ENCODE measurements around the gene ZBTB22. TPM values are rescaled to one million over a fixed set of nuclear protein-coding genes. Genes with fewer than 3 reads are reported as not detected.
A peak's percentile ranks its signal among the peaks of the same experiment; 100 is the strongest.
"Not testable (repeated sequence)": the region's sequence is repeated elsewhere in the genome, so short reads cannot be mapped to it uniquely, and the experiment has no call there.

The ZBTB22 gene
- total RNA-seq, 1 experiment from 2014 or later = 12.4 TPM

DNA sequence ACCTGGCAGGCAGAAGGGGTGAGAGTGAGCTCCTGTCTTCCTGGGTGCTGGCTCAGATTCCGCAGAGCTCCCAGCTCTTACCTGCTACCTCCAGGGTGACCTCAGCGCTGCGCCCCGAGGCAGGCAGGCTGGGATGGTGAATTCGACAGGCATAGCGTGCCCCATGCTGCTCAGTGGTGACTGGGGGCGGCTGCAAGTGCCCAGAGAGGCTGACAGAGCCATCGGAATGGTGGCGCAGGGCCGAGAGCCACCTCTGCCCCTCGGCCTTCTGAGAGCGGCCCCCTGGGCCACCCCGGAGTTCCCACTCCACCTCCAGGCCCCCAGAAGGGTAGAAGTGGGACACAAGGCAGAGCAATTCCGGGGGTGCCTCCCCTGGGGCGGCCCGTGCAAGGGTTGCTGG lies 13.3 kb downstream of the ZBTB22 start:
- DNase-seq (ENCODE audit: low read depth) = no peak

DNA sequence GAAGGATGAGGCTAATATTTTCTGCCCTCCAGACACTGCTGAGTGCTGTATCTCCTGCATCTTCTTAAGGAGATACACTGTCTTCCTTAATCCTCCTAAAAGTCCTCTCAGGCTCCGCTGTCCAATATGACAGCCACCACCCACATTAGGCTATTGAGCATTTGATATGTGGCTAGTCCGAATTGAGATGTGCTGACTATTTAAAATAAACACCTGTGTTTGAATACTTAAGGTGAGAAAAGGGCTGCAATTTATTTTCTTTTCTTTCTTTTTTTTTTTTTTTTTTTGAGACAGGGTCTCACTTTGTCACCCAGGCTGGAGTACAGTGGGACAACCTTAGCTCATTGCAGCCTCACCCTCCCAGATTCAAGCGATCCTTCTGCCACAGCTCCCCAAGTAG lies 15.7 kb downstream of the ZBTB22 start:
- DNase-seq (ENCODE audit: low read depth) = no peak

DNA sequence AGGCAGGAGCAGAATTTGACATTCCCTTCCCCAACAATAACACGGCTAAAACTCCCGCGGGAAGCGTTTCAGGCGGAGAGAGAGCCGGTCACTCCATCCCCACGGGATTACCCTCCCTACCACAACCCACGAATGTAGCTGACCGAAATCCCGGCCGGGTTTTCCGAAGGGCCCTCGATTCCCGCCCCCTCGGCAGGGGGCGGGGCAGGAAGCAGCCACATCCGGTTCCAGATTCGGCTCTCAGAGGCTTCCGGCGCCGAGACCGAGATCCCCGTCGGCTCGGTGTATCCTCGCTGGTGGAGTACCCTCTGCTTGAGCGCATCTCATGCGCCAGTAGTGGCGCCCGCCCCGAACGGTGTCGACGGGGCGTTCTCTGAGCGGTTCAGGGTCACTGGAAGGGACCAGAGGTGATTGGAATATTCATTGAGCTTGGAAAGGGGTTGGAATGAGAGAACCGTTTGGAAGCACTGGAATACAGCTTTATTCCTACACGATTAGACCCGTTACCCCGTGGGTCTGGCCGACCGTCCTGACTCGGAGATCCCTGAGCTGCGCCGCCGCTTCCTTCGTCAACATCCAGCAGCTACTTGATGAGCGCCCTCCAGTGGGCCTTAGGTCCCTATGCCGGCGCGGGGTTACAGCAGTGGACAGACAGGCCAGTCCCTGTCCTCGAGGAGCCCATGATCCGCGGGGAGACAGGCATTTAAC lies 18.2 kb downstream of the ZBTB22 start:
- DNase-seq (ENCODE audit: low read depth) = peak; percentile 90

DNA sequence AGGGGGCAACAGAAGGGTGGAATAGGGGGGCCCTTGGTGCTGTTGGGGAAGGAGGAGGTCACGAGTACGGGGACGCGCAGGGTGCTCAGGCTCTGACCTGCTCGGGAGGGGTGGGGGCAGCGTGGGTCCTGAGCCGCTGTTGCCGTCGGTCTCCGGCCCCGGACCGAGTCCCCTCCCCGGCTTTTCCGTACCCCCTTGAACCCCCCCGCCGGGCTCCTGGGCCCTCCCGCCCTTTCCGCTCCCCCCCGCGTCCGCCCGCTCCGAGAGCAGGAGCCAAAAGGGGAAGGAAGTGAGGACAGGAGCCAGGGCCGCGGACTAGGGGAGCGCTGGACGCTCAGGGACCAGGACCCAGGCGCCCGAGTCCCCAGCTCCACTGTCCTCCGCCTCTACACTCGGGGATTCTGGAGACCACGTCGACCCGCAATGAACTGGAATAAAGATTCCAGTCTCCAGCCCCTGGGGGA lies 18.7 kb downstream of the ZBTB22 start, which contains the start of gene RGL2:
Gene RGL2 (minus strand): TSS at position 170 of the 464 bp plus-strand sequence. CDS start 332 bp downstream, outside the sequence.
- DNase-seq (ENCODE audit: low read depth) = no peak

DNA sequence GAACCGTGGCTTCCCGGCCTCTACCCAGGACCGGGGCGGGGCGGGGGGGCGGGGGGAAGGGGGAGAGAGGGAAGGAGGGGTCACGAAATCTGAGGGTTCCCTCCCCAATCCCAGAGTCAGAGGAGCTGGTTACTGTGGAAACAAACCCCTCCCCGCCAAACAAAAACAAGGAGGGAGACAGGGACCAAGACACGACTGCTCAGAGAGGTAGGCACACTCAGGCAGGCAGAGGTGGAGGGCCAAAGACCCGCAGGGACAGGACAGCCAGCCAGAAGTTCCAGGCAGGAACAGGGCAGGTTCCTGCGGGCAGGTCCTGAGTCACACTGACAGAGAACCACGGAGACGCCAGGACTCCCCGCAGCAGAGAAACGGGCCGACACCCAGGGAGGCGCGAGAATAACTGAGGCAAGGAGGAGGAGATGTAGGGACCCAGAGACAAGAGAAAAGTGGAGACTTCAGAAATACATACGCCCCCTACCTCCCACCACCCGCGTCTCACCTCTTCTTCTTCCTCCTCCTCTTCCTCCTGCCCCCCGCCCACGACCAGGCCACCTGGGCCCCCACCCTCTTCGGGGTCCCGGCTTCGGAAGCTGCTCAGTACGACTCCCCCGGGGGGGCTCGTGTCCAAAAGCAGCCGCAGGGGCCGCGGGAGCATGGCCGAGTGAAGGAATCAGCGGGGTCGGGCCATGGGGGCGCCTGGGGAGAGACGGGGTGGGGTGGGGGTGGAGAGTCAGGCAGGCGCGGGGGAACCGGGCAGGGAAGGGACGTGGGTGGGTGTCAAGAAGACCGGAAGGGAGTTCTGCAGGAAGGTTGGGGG lies 19.4 kb downstream of the ZBTB22 start:
- peak; percentile 85 for DNase-seq (ENCODE audit: low read depth)

DNA sequence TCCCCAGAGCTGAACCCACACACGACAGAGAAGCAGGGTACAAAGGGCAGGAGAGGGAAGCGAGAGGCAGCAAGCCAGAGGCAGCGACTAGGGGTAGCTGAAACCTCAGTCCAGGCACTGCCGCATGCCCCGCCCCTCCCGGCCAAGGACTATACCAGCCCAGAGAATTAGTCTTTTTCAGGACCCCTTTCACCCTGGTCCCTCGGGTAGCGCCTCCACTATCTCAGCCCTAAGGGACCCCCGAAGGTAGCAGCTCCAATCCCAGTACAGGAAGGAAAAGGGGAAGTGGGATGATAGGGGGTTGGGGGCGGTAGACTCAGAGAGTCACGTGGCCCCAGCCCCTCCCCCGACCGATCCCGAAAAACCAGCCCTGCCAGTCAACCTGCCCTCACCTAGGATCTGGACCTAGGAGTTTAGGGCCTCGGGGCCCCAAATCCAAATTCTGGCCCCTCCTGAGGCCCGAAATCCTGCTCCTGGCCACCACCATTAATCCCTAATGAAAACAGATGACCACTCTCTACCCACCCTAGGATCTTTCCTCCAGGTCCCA lies 20.1 kb downstream of the ZBTB22 start:
- DNase-seq (ENCODE audit: low read depth) = peak; percentile 51

DNA sequence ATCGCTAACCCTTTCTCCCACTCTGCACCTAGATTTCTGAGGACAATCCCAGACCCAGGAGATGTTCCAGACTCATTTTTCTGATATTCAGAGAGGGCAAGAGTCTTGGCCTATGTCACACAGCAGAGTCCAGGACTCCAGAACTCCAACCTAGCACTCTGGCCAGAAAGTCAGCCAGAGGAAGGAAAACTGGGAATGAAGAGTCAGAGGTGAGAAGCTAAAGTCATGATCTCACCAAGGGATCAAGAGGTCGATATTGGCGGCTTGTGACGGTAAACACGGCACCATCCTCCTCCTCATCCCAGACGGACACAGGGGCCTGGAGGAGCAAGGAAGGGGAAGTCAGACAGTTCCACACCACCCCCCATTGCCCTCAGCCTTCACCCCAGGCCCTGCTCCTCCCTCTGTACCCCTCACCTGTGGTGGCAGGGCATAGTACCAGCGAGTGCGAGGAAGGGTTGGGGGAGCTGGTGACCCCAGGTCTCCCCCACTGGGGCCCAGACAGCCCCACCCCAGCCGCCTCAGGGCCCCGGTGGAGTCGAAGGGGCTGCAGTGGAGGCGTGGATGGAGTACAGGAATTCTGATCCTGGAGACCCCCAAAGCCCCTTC lies 20.6 kb downstream of the ZBTB22 start:
- DNase-seq (ENCODE audit: low read depth) = no peak

DNA sequence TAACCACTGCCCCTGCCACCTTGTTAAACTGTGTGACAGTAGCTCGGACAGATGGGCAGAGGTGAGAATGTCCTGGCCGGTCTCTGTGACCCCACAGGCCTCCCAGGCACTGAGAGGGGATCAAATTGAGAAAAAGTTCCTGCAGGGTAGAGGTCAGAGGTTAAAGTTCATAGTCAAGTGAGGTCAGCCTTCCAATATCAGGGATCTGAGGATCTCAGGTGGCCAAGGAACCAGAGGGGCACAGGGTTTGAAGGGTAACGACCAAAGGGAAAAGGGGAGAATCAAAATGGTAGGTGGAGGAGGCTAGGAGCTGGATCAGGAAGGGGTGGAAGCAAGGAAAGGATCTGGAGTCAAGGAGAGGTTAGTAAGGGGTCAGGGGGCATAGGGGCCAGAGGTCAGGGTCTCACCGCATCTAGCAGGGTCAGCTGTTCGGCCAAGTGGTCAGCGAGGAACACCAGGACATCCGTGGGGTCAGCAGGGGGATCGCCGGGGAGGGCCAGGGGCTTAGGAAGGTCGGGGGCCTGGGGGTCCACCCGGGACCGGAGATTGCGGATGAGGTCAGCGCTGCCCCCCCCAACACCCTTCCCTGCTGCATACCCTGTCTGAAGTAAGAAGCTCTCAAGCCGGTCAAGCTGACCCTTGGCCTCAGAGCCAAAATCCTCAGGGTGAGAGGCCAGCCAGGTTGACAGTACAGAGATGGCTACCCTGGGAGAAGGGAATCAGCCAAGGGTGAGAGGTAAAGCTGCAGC lies 21.7 kb downstream of the ZBTB22 start:
- DNase-seq (ENCODE audit: low read depth) = no peak

DNA sequence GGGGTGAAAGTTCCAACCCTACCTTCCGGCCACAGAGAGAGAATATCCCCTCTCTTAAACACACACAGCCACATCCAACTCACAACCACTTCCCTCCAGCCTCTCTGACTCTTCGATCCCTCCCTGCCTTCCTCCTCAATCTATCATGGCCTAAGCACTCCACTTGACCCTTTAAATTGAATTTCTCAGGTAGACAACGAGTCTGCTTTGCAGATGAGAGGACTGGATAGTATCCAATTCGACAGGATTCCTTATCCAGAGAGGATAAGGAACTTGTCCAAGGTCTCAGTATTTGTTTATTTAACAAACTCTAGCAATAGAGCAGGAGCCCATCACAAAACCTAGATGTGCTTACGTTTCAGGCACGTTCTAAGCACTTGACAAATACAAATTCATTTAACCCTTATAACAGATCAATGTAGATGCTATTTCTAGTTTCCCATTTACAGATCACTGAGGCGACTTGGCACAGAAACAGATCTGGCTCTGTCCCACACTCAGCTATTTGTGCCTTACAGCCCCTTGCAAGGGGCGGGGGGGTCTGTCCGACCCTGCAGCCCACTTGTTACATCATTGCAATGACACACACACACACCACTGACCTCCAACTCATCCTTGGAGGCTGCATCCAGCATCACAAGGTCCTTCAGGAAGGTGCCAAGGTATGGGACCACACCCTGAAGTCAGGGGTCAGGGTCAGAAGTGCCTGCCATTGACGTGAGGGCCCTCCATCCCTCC lies 23.3 kb downstream of the ZBTB22 start:
- no peak for DNase-seq (ENCODE audit: low read depth)

DNA sequence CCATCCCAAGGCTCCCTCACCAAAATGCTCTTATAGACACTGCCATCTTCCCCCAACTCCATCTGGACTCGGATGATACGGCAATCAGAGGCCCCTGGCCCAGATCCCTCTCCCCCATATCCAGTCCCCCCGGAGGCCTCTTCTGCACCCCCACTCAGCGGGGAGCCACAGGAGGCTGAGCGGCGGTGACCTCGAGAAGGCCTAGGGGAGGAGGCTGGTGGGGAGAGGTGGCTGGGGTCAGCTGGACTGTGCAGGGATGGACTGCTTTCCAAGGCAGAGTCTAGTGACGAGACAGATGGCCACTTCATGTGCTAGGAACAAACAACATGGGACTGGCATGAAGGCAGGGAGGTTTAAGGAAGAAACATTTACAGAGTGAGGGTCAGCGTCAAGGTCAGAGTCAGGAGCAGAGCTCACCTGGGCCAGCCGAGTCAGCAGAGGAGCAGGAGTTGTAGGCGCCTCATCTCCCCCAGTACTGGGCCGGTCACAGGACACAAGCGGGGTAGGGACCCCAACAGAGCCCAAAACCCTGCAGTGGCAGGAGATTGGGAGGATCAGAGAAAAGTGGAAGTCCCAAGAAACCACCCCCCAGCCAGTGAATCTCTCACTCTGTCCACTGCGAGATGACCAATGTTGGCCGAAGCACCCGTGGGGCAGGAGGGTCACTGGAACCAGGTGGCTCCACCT lies 24.4 kb downstream of the ZBTB22 start:
- no peak for DNase-seq (ENCODE audit: low read depth)

DNA sequence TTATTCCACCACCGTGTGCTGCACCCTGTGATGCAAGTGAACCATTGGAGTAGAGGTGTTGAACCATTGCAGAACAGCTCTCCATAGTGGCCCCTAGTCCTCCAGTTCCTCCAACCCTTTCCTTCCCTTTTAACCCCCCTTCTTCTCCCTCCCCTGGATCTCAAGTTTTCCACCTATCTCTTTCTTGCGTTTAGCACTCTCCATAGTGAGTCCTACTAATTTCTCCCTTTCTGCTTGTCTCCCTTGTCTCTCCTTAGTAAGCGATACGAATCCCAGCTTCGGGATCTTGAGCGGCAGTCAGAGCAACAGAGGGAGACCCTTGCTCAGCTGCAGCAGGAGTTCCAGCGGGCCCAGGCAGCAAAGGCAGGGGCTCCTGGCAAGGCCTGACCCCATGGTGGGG lies 27.1 kb downstream of the ZBTB22 start:
- DNase-seq (ENCODE audit: low read depth) = no peak

DNA sequence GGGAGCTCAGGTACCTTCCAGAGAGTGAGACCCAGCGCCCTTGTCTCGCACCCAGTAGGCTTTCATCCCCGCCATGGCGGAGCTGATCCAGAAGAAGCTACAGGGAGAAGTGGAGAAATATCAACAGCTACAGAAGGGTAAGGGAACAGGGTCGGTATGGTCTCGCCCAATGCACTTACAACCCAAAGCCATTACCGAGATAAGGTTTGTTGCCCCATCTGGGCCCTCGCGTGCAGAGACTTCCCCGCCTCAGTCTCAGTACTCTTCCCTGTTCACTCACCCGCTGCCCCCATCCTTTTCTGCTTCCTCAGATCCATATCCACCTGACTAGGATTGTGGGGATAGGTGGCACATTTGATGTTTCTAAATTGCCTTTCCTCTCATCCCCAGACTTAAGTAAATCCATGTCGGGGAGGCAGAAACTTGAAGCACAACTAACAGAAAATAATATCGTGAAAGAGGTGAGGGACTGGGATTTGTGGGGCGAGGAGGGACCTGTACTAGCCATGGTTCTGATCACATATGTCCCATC lies 27.7 kb downstream of the ZBTB22 start:
- DNase-seq (ENCODE audit: low read depth) = no peak

DNA sequence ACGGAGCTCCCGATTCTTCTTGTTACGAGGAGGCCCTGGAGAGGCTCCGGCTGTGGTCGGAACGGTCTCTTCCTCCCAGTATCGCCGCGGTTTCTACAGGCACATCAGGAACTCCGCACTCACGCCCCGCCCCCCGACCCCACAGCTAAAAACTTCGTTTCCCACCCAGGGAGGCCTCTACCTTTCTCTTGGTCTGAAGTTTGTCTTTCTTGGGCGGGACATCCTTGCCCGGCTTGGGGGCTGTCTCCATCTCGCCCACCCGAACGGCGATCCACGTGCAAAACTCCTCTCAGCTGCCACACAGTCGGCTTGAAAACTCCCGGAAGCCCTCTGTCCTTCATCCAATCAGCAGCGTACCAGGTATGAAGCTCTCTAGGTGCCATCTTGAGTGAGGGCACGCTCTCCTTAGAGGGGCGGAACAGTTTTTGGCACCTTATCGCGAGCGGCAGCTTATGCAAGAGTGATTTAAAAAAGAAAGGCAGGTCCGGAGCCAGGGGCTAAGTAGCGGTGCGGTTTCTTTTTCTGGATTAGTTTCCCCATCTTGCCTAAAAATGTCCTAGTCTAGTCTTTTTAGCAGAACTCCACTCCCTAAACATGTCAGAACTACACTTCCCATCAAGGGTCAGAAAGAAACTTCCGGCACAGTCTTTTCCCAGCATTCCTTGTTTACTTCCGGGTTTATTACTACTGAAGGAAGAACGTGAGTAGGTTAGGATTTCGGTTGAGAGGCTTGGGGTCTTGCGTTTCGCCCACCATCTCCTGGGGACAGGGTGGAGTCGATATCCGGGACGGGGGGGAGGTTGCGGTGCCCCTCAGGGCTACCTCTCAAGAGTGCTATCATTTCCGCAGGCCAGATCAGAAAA lies 28.4 kb downstream of the ZBTB22 start, which contains the start of the genes PFDN6 and WDR46:
Gene PFDN6 (plus strand): TSS at position 681 of the 863 bp plus-strand sequence. CDS start 256 bp downstream, outside the sequence.
Gene WDR46 (minus strand): TSS at position 319 of the 863 bp plus-strand sequence. CDS start 69 bp downstream, at position 250.
- peak; percentile 89 for DNase-seq (ENCODE audit: low read depth)

DNA sequence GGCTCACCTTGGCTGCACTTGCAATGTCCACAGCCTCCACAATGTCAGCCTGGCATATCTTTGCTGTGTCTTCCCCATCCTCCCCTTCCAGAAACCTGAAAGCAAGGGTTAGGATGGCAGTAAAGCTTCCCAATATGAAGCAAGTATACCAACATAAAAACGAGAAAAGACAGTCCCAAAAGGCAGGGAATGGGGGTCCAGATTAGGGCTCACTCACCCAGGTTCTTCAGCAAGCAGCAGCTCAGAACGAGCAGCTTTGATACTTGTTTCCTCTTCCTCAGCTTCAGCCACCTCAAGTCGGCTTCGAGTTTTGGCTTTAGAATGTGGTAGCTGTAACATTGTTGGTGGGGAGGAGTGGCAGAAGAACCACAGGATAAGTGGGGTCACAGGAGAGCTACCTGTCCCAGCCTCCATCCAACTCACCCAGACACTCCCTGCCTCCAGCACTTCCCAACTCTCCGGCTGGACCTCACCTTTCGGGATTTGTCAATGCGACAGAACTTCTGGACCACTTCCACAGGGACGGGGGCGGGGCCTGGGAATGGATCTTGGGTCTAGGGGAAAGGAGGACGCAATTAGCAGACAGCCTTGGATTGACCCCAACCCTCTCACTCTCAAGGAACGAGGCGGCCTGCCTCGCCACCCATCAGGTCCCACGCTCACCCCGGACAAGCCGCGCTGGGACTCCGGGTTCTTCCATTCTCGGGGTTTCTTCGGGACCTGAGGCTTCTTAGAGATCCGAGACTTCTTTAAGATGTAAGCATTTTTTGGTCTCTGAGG lies 29.2 kb downstream of the ZBTB22 start:
- no peak for DNase-seq (ENCODE audit: low read depth)

DNA sequence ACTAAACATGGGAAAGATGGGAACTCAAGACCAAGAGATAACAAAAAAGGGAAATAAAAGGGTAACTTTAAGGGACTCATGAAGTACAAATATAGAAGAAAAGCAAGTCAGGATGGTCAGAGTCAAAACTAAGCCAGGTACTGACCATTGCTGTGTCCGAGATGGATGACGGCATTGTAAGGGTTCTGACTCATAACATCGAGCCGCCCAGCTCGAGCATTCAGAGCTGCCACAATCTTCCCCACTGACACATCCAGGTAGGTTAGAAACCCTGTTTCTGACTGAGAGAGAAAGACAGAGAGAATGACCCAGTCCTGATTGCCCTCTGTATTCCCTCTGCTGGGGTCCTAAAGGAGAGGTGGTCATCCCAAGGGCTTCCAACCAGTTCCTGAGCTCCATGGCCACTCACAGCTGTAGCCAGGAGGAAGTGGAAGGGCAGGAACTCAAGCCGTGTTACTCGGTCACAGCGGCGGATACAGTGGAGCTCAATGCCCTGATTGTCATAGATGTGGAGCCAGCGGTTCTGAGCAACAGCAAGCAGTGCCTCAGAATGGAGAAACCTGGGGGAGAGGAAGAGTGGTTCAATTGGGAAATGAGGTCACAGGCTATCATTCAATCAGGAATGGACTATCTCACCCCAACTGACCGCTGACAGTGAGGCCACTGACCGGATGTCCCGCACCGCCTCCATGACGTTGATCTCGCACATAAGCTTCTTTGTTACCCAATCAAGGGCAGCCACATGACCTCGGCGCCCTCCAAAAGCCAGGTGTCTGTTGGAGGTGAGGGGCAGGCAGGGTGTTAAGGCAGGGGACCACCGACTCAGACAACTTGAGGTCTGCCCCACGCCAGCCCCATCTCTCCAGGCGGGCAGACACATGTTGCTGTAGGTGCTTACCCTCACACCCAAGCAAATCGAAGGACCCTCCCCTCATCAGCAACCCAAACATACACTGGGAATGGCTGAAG lies 30.3 kb downstream of the ZBTB22 start:
- DNase-seq (ENCODE audit: low read depth) = no peak

DNA sequence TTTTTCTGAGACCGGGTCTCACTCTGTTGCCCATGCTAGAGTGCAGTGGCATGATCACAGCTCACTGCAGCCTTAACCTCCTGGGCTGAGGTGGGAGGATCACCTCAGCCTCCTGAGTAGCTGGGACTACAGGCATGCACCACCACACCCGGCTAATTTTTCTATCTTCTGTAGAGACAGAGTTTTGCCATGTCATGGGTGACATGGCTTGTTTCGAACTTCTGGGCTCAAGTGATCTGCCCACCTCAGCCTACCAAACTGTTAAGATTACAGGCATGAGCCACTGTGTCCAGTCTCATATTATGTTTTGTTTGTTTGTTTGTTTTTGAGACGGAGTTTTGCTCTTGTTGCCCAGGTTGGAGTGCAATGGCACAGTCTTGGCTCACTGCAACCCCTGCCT lies 32.3 kb downstream of the ZBTB22 start:
- not testable (repeated sequence) for DNase-seq (ENCODE audit: low read depth)
